SU-DHL-6 (cell line): ENCODE data around the gene SCN2B.
"Not testable (repeated sequence)": the region's sequence is repeated elsewhere in the genome, so short reads cannot be mapped to it uniquely, and the experiment has no call there.

ENCODE experiments used
- H2AFZ ChIP-seq: fragments of 200-600 bp; sonication (generic); 2 replicates; pipeline ENCODE4 v1.6.1; 2014; ENCODE audit warnings: low read depth, mild to moderate bottlenecking, moderate library complexity, mixed read lengths, antibody characterized with exemption, low read length; ENCODE audit not compliant: severe bottlenecking
- H3F3A ChIP-seq: fragments of 200-600 bp; shearing (Covaris generic); 2 replicates; pipeline ENCODE4 v1.6.0; 2016; ENCODE audit warnings: antibody characterized with exemption, mild to moderate bottlenecking; ENCODE audit not compliant: insufficient read depth
- H3K27ac ChIP-seq: fragments of 200-600 bp; sonication (generic); 2 replicates; pipeline ENCODE4 v1.5.1; 2016; ENCODE audit warnings: low read depth, mild to moderate bottlenecking, low read length, moderate library complexity, mixed read lengths
- H3K27me3 ChIP-seq: fragments of 200-600 bp; sonication (generic), shearing (Covaris generic); 2 replicates; pipeline ENCODE4 v1.6.0; 2014; ENCODE audit warnings: mild to moderate bottlenecking, low read length
- H3K36me3 ChIP-seq: fragments of 200-600 bp; sonication (generic); 2 replicates; pipeline ENCODE4 v1.6.1; 2014; ENCODE audit warnings: mild to moderate bottlenecking, low read length, mixed read lengths
- H3K4me2 ChIP-seq: fragments of 300-600, 200-600 bp; shearing (Covaris generic), sonication (generic); 2 replicates; pipeline ENCODE4 v1.6.0; 2014; ENCODE audit warnings: low read length, low read depth, mild to moderate bottlenecking; ENCODE audit not compliant: poor library complexity, severe bottlenecking
- H3K4me3 ChIP-seq: fragments of 200-600 bp; sonication (generic); 2 replicates; pipeline ENCODE4 v1.5.1; 2014; ENCODE audit warnings: antibody characterized with exemption, low read length, mild to moderate bottlenecking, mixed read lengths; ENCODE audit not compliant: insufficient read depth, poor library complexity, severe bottlenecking
- H3K79me2 ChIP-seq: fragments of 200-600 bp; sonication (generic); 2 replicates; pipeline ENCODE4 v1.6.1; 2014; ENCODE audit warnings: mild to moderate bottlenecking, low read length, moderate library complexity; ENCODE audit not compliant: insufficient read depth
- H3K9ac ChIP-seq: fragments of 200-600 bp; sonication (generic); 2 replicates; pipeline ENCODE4 v1.7.0; 2014; ENCODE audit warnings: mild to moderate bottlenecking, low read length
- H3K9me2 ChIP-seq: fragments of 200-600 bp; sonication (generic); replicated peaks from 2 replicates; pipeline ENCODE4 v1.6.1; 2014; ENCODE audit warnings: low read length; ENCODE audit not compliant: insufficient read depth
- H3K9me3 ChIP-seq: fragments of 200-600 bp; sonication (generic); 2 replicates; pipeline ENCODE4 v1.6.1; 2014; ENCODE audit warnings: low read length, mixed read lengths; ENCODE audit not compliant: insufficient read depth
- H4K20me1 ChIP-seq: fragments of 200-600 bp; sonication (generic); 2 replicates; pipeline ENCODE4 v1.6.1; 2014; ENCODE audit warnings: low read depth, mild to moderate bottlenecking, antibody characterized with exemption, low read length, moderate library complexity, mixed read lengths
- CTCF ChIP-seq: fragments of 200-600 bp; sonication (generic); IDR thresholded peaks from one replicate; pipeline ENCODE4 v1.5.1; 2017; ENCODE audit warnings: antibody characterized with exemption, mild to moderate bottlenecking, low read length, moderate library complexity; ENCODE audit not compliant: insufficient read depth, poor library complexity, severe bottlenecking
- EZH2phosphoT487 ChIP-seq: fragments of 200-600 bp; sonication (generic), shearing (Covaris generic); conservative IDR thresholded peaks from 2 replicates; pipeline ENCODE4 v1.6.1; 2018; ENCODE audit warnings: mild to moderate bottlenecking, antibody characterized with exemption, low read length, moderate library complexity, mixed read lengths

SCN2B gene

DNA sequence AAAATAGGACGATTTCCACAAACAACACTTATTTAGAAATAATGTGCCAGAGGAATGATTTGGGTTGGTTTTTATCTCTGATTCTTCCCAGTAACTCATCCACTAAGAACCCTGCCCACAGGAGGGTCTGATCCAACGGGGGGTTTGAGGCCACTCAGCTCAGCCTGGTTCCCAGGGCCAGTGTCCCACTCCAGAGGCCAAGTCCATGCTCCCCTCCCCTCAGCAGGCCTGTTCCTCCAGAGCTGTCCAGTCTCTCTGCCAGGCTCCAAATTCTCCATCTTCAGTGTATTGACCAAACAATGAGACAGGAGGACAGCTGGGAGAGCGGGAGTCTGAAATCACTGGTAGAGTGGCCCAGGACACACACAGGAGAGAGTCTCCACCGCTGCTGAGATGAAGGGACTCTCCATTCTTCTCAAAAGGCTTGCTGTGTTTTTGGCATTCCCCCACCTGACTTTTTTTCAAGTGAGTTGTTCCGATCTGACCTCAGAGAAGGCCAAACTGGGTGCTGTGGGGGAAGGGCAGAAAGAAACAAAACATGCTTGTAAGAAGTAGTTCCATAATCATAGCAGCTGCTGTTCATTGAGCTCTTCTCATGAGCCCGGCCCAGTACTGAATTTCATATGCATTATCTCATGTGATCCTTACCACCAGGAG, 17.6 kb upstream of the SCN2B start:
- Histone ChIP-seq H3K9ac (no peak overlapping the region), H3K4me3 (no peak overlapping the region), H3K79me2 (no peaks in the 10 kb centered on the region), H3K27ac (no peak overlapping the region), H3K9me3 (no peaks in the 10 kb centered on the region), H3K36me3 (no peaks in the 10 kb centered on the region), H3F3A (no peaks in the 10 kb centered on the region), H4K20me1 (no peaks in the 10 kb centered on the region), H2AFZ (no peak overlapping the region), H3K4me2 (no peak overlapping the region), H3K9me2 (no peaks in the 10 kb centered on the region), H3K27me3 (no peaks in the 10 kb centered on the region)
- TF ChIP-seq CTCF (no peak), EZH2phosphoT487 (no peak)

GRCh38 chr11:118192817-118193216, 16.4 kb upstream of the SCN2B start:
- not testable (repeated sequence) for H3K4me3 ChIP-seq, H3K9ac ChIP-seq, H3K36me3 ChIP-seq, H3K27me3 ChIP-seq, H3F3A ChIP-seq, H3K9me3 ChIP-seq, H3K9me2 ChIP-seq, H3K27ac ChIP-seq, H3K79me2 ChIP-seq, H4K20me1 ChIP-seq, H2AFZ ChIP-seq, H3K4me2 ChIP-seq

DNA sequence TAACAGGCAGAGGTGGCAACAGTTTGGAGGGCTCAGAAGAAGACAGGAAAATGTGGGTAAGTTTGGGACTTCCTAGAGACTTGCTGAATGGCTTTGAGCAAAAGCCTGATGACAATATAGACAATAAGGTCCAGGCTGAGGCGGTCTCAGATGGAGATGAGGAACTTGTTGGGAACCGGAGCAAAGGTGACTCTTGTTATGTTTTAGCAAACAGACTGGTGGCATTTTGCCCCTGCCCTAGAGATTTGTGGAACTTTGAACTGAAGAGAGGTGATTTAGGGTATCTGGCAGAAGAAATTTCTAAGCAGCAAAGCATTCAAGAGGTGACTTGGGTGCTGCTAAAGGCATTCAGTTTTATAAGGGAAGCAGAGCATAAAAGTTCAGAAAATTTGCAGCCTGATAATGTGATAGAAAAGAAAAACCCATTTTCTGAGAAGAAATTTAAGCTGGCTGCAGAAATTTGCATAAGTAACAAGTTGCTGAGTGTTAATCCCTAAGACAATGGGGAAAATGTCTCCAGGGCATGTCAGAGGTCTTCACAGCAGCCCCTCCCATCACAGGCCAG, 14.6 kb upstream of the SCN2B start:
- not testable (repeated sequence) for H3K27ac ChIP-seq, H4K20me1 ChIP-seq, H3K36me3 ChIP-seq, H2AFZ ChIP-seq, H3K9me2 ChIP-seq, H3K9ac ChIP-seq, H3K4me3 ChIP-seq, H3K27me3 ChIP-seq, H3K4me2 ChIP-seq, H3K79me2 ChIP-seq, H3F3A ChIP-seq, H3K9me3 ChIP-seq

DNA sequence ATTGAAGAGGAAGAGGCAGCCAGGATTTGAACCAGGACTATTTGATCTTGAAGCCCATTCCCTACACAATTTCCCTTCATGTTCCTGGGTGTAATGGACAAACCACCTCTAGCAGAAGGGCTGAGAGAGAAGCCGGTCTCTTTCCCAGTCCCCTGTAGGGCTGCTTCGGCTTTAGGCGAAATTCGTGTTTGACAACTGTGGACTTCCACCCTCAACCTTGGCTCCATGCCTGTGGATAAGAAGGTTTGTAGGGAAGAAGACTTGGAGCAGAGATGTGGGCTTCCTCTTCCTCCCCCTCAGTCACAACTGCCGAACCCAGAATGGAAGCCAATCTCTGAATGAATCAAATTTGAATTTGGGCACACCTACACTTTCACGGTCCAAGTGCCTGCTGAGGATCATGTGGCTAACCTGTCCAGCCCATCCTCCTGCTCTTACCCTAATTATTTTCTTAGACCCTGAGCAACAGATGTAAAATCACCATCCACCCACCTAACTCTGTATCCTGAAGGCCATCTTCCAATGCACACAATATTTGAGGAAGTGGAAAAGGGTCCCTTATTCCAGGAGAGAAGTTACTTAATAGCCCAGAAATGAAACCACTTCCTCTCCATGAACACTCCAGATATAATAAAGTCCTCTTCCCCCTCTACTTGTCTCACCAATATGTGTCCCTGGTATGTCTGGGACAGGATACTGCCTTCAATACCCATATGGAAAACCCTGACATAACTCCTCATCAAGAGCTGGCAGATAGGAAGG, 10.1 kb upstream of the SCN2B start:
- Histone ChIP-seq H3F3A (no peaks in the 10 kb centered on the region), H3K4me3 (no peak overlapping the region), H3K9ac (no peak overlapping the region), H3K9me2 (no peaks in the 10 kb centered on the region), H3K27ac (no peak overlapping the region), H3K4me2 (no peak overlapping the region), H3K79me2 (no peaks in the 10 kb centered on the region), H3K36me3 (no peaks in the 10 kb centered on the region), H3K27me3 (no peaks in the 10 kb centered on the region), H4K20me1 (no peaks in the 10 kb centered on the region), H2AFZ (no peak overlapping the region), H3K9me3 (no peaks in the 10 kb centered on the region)
- no peak for TF ChIP-seq EZH2phosphoT487
- TF ChIP-seq CTCF = no peak
